GM13977 (cell line): ENCODE measurements around the gene SLC9A5.

Experiments used
- DNase-seq: peaks from one replicate; pipeline ENCODE4 v3.0.0; 2012; ENCODE audit warnings: low spot score
- CTCF ChIP-seq: IDR thresholded peaks from 2 replicates; pipeline ENCODE4 v1.5.1; 2012; ENCODE audit warnings: mild to moderate bottlenecking, control low read depth; ENCODE audit not compliant: insufficient read depth; ENCODE audit errors: extremely low read depth, missing control alignments
- in situ Hi-C: fragments of 300-500 bp; cut with MboI; formaldehyde crosslinking; loops from one replicate; pipeline ENCODE4 v1.12.0; 2022; ENCODE audit warnings: low sequenced_read_pairs, low pct_unique_long_range_greater_than_20kb, mixed read lengths, inconsistent platforms; ENCODE audit not compliant: unreplicated experiment

Gene SLC9A5

DNA sequence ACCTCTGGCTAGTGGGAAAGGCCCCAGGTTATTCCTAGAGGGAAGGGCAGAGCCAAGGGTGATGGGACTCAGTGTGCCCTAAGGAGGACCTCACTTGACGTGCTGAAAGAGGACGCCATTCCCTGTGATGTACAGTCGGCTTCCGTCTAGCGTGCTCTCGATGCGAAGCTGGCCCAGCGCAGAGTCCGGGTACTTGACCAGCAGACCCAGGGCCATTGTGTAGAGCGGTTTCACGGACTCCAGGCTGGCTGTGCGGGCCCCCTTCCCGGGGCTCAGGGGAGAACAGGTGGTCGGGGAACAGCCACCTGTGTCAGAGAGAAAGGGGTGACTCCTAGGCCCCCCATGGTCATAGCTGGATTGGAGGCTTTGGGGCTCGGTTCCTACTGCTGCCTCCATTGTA lies 50.5 kb downstream of the SLC9A5 start:
- in situ Hi-C loops = no loop called here
- TF ChIP-seq CTCF = no peak
- DNase-seq = no peak

DNA sequence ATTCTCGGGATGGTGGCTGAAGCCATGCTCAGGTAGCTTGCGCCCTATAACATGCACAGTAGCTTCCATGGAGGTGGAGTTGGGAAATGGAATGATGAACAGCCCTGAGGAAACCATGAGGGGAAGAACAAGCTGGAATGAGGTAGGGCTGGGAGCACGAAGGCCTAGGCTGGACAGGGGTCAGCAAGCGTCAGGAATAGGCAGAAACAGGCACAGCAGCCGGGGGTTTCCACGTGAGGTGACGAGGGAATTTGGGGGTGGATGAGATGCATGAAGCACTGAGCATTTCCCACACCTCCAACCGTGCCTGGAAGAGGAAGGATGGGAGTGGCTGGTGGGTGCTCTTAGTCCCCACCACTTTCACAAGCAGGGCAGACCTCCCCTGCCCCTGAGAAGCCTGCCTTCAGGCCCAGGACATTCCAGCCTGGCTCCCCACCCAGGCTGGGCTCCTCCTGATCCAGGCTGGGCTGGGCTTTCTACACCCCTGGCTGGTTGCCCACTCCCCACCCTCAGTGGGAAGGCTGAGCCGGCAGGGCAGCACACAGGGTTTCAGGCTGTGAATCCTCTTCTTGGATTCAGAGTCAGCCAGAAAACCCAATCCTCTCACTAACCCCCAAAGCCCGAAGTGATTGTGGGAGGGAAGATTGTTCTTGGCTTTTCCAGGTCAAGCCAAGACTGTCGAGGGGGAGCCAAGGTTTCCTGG lies 52.5 kb downstream of the SLC9A5 start:
- DNase-seq = no peak
- in situ Hi-C loops = no loop called here
- no peak for TF ChIP-seq CTCF

DNA sequence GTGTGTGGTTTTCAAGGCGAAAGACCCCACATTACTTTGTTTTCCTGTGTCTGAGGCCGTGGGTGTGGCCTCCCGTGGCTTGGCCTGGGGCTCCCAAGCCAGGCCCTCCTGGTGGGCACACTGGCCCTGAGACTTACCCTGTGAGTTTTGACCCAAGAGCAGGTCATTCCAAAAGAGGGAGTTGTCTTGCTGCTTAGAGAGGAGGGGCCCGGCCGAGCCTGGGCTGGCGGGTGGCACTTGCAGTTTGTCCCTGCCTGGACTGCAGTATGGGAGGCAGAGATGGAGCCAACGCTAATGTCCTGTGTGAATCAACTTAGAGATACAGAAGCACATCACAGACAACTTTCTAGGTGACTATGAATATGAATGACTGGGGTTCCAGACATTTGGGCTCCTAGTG lies 53.3 kb downstream of the SLC9A5 start:
- DNase-seq = no peak
- in situ Hi-C loops = no loop called here
- no peak for TF ChIP-seq CTCF

DNA sequence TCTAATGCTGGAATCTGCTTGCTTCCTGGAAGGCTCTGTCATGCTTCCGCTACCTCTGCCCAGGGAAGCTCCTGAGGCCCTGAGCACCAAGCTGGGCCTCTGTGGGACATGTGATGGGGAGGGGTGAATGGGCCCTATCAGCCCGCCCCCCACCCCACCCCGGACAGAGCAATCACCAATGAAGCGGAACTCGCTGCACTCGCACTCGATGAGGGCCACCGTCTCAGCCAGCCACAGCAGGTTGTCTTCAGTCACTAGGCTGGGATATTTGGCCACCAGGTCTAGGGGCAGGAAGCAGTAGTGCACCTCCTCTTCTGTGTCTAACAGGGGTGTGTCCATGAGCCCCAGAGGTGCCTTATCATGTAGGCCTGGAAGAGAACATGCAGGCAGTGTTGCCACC lies 54.2 kb downstream of the SLC9A5 start:
- DNase-seq = no peak
- TF ChIP-seq CTCF = no peak
- in situ Hi-C loops = no loop called here

- in situ Hi-C loops = no loop called here
- DNase-seq = no peak
- TF ChIP-seq CTCF = no peak
These were observed 55.2 kb downstream of the SLC9A5 start for GRCh38 chr16:67304020-67304419.

GRCh38 chr16:67305216-67306071 lies 56.7 kb downstream of the SLC9A5 start:
- in situ Hi-C loops = no loop called here
- peak; percentile 7 for TF ChIP-seq CTCF
- DNase-seq = no peak
